Measurements from ENCODE around the gene WDR47. TPM values are rescaled to one million over a fixed set of nuclear protein-coding genes. Genes with fewer than 3 reads are reported as not detected.

The WDR47 gene
- total and polyA plus RNA-seq, 4 donors = 5.6 to 24.1 (median 15.3) TPM

DNA sequence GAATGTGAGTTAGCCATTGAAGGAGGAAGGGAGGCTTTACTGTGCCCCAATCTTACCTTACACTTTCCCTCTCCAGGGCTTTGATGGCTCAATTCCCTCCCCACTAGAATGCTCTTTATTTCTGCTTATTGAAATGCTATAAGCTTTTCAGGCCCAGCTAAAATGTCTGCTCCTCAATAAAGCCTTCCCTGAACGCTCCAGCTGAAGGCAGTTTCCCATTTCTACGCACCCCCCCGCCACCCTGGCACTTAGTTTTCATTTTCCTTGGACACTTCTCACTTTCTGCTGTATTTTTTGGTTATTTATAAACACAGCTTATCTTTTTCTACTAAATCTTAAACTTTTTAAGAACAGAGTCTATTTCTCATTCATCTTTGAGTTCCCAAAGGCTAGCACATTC, 41.6 kb upstream of the WDR47 start:
- no peaks in the 10 kb centered on the region for H3K27me3 ChIP-seq (ENCODE audit: control insufficient read depth in 1 of 2, insufficient read depth in 2 of 2, low read length in 1 of 2)
- intact Hi-C loops (cut with DNase I) = no loop called here
- H3K36me3 ChIP-seq (ENCODE audit: control insufficient read depth in 1 of 2, insufficient read depth in 2 of 2, low read length in 1 of 2) = no peaks in the 10 kb centered on the region
- DNase-seq = no peak
- H3K4me3 ChIP-seq (ENCODE audit: low read length in 2 of 2) = no peak overlapping the region
- ATAC-seq (ENCODE audit: low FRiP score) = no peak
- H3K4me1 ChIP-seq (ENCODE audit: control insufficient read depth in 1 of 2, insufficient read depth in 2 of 2, low read length in 2 of 2) = no peaks in the 10 kb centered on the region
- H3K9me3 ChIP-seq (ENCODE audit: control insufficient read depth, low read length) = no peaks in the 10 kb centered on the region
- 5 to 15% methylated on average over 3 of the region's 3 CpGs for WGBS, 2 donors
- peak overlapping the region in 1 of 2 donors; percentile 79 for H3K27ac ChIP-seq (ENCODE audit: low read depth in 1 of 2, low read length in 2 of 2)

DNA sequence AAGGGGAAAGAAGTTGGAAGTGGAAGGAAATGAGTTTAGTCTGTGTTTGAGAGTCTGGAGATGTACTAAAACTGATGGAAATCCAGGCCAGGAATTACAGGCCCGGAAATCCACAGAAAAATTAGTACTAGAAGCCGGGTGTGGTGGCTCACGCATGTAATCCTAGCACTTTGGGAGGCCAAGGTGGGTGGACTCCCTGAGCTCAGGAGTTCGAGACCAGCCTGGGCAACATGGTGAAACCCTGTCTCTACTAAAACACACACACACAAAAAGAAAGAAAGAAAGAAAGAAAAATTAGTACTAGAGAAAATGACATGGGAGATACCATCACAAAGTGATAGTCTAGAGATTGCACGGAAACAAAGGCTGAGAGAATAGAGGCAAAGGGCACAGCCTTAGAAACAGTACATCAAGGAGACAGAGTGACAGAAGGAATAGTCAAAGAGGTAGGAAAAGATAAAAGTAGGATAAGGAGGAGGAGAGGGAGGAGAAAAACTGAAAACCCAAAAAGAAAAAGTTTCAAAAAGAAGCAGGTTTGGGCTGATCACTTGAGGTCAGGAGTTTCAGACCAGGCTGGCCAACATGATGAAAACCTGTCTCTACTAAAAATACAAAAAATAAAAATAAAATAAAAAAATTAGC, 38.7 kb upstream of the WDR47 start:
- H3K27me3 ChIP-seq (ENCODE audit: control insufficient read depth in 1 of 2, insufficient read depth in 2 of 2, low read length in 1 of 2) = no peaks in the 10 kb centered on the region
- H3K9me3 ChIP-seq (ENCODE audit: control insufficient read depth, low read length) = no peaks in the 10 kb centered on the region
- H3K36me3 ChIP-seq (ENCODE audit: control insufficient read depth in 1 of 2, insufficient read depth in 2 of 2, low read length in 1 of 2) = no peaks in the 10 kb centered on the region
- intact Hi-C loops (cut with DNase I) = no loop called here
- 92 to 94% methylated on average over 5 of the region's 5 CpGs for WGBS, 2 donors
- H3K4me1 ChIP-seq (ENCODE audit: control insufficient read depth in 1 of 2, insufficient read depth in 2 of 2, low read length in 2 of 2) = no peaks in the 10 kb centered on the region
- peak overlapping the region in 1 of 2 donors; percentile 34 for H3K27ac ChIP-seq (ENCODE audit: low read depth in 1 of 2, low read length in 2 of 2)
- no peak overlapping the region for H3K4me3 ChIP-seq (ENCODE audit: low read length in 2 of 2)
- no peak for ATAC-seq (ENCODE audit: low FRiP score)
- no peak for DNase-seq

DNA sequence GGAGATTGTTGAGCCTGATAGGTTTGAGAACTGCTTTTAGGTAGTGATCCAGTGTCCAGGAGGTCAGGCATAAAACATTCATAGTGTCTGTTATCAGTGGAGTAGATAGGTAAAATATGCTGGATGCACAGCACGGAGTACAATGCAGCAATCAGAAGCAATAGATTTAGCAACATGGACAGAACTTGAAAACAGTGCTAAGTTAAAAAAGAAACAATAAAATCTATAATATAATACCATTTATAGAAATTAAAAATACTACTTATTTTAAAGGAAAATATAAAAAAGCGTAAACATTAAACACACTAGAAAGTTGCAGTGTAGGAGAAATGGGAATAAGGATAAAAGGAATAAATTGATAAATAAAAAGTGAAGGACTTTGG, 37.3 kb upstream of the WDR47 start:
- DNase-seq = no peak
- no peak for ATAC-seq (ENCODE audit: low FRiP score)
- H3K4me3 ChIP-seq (ENCODE audit: low read length in 2 of 2) = no peak overlapping the region

DNA sequence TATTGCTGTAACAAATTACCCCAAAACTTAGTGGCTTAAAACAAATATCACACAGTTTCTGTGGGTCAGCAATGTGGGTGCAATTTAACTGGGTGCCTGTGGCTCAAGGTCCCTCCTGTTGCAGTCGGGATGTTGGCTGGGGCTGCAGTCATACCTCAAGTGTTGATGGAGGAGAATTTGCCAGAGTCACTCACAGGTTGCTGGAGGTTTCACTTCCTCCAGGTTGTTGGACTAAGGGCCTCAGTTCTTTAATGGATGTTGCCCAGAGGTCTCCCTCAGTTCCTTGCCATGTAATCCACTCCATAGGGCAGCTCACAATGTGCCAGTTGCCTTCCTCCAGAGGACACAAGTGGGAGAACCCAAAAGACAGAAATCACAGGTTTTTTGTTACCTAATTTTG, 36.4 kb upstream of the WDR47 start:
- DNase-seq = no peak
- H3K4me3 ChIP-seq (ENCODE audit: low read length in 2 of 2) = no peak overlapping the region
- WGBS, 2 donors = 73 to 91% methylated on average over 1 of the region's 1 CpG
- no peak overlapping the region for H3K27ac ChIP-seq (ENCODE audit: low read depth in 1 of 2, low read length in 2 of 2)
- H3K9me3 ChIP-seq (ENCODE audit: control insufficient read depth, low read length) = no peaks in the 10 kb centered on the region
- H3K36me3 ChIP-seq (ENCODE audit: control insufficient read depth in 1 of 2, insufficient read depth in 2 of 2, low read length in 1 of 2) = no peaks in the 10 kb centered on the region
- H3K4me1 ChIP-seq (ENCODE audit: control insufficient read depth in 1 of 2, insufficient read depth in 2 of 2, low read length in 2 of 2) = no peaks in the 10 kb centered on the region
- ATAC-seq (ENCODE audit: low FRiP score) = no peak
- H3K27me3 ChIP-seq (ENCODE audit: control insufficient read depth in 1 of 2, insufficient read depth in 2 of 2, low read length in 1 of 2) = no peaks in the 10 kb centered on the region
- intact Hi-C loops (cut with DNase I) = loop anchor here in 1 of 2 donors (5.0 kb wide), 1 partner anchor 36 kb away; the partner anchor contains the start of gene WDR47

More for the DNA sequence above, 37.3 kb upstream of the WDR47 start:
- WGBS, 2 donors = 99% methylated on average over 2 of the region's 2 CpGs
- peak overlapping the region in 1 of 2 donors; percentile 19 for H3K27ac ChIP-seq (ENCODE audit: low read depth in 1 of 2, low read length in 2 of 2)
- H3K27me3 ChIP-seq (ENCODE audit: control insufficient read depth in 1 of 2, insufficient read depth in 2 of 2, low read length in 1 of 2) = no peaks in the 10 kb centered on the region
- no peaks in the 10 kb centered on the region for H3K9me3 ChIP-seq (ENCODE audit: control insufficient read depth, low read length)
- no peaks in the 10 kb centered on the region for H3K4me1 ChIP-seq (ENCODE audit: control insufficient read depth in 1 of 2, insufficient read depth in 2 of 2, low read length in 2 of 2)
- H3K36me3 ChIP-seq (ENCODE audit: control insufficient read depth in 1 of 2, insufficient read depth in 2 of 2, low read length in 1 of 2) = no peaks in the 10 kb centered on the region
- intact Hi-C loops (cut with DNase I) = loop anchor here in 1 of 2 donors (5.0 kb wide), 1 partner anchor 37 kb away; the partner anchor contains the start of gene WDR47

DNA sequence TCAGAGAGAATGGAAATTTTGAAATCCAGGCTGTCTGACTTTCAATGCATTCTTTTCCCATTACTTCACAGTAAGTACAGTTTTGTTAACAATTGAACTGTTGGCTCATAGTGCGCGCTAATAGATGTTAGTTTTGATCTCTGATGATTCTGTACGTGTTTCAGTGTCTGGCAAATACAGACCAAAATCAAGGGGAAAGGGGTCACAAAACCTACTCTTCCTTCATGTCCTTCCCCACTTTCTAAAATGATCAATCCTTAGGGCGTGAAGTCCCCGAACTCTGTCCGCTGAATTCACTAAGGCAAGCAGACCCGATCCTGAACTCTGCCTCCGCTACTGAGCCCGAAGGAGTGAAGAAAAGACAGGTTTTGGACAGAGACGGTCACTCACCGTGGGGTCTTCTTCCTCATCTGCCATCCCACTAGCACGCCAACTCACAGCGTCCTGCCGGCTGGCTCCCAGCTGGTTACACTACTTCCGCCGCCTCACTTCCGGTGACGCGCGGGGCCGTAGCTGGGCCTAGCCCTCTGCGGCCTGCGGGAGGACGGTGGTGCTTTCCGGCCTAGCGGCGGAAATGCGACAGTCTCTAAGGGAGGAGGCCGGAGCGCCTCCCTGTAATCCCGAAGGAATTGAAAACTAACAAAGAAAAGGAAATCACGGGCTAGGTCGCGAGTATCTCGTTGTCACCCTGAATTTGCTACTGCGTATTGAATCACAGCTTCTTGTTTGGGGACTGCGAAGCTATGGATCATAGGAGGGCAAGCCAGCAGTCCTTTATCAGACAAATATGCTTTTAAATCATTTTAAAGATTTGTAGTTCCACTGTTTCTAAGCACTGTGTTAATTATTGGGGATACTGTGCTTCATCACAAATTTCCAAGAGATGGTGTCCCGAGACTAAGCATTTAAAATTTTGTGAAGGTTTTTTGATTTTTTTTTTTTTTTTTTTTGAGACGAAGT, 33.9 kb upstream of the WDR47 start, which contains the start of gene TAF13:
TAF13 (minus strand) TSS at position 473 of the 960 bp plus-strand sequence; CDS start at position 417, 56 bp downstream.
- peak; percentile 97 to 98 for DNase-seq
- ATAC-seq (ENCODE audit: low FRiP score) = peak; percentile 100
- Histone ChIP-seq H3K4me3 (ENCODE audit: low read length in 2 of 2) (peak within 1 kb of the TSS; percentile 96 to 98), H3K9me3 (ENCODE audit: control insufficient read depth, low read length) (no peaks in the 10 kb centered on the region), H3K27ac (ENCODE audit: low read depth in 1 of 2, low read length in 2 of 2) (peak within 1 kb of the TSS; percentile 30 to 99), H3K4me1 (ENCODE audit: control insufficient read depth in 1 of 2, insufficient read depth in 2 of 2, low read length in 2 of 2) (no peaks in the 10 kb centered on the region), H3K27me3 (ENCODE audit: control insufficient read depth in 1 of 2, insufficient read depth in 2 of 2, low read length in 1 of 2) (no peaks in the 10 kb centered on the region), H3K36me3 (ENCODE audit: control insufficient read depth in 1 of 2, insufficient read depth in 2 of 2, low read length in 1 of 2) (no peaks in the 10 kb centered on the region)
- intact Hi-C loops (cut with DNase I) = loop anchor here in 1 of 2 donors (5.0 kb wide), 1 partner anchor 34 kb away; the partner anchor contains the start of gene WDR47
- WGBS, 2 donors = 5% methylated on average over 39 of the region's 39 CpGs

DNA sequence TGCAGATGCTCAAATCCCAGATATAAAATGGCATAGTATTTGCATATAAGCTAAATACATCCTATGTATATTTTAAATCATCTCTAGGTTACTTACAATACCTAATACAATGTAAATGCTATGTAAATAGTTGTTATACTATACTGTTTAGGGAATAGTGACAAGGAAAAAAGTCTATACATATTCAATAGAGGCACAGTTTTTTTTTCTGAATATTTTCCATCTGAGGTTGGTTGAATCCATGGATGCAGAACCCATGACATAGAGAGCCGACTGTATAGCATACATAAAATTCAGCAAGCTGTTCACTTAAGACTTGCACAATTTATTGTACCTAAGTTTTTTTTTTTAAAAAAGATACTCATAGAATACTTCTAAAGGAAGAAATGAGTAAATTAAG, 27.4 kb upstream of the WDR47 start:
- intact Hi-C loops (cut with DNase I) = no loop called here
- H3K4me3 ChIP-seq (ENCODE audit: low read length in 2 of 2) = no peak overlapping the region
- H3K27me3 ChIP-seq (ENCODE audit: control insufficient read depth in 1 of 2, insufficient read depth in 2 of 2, low read length in 1 of 2) = no peaks in the 10 kb centered on the region
- no peak for DNase-seq
- H3K9me3 ChIP-seq (ENCODE audit: control insufficient read depth, low read length) = no peaks in the 10 kb centered on the region
- H3K4me1 ChIP-seq (ENCODE audit: control insufficient read depth in 1 of 2, insufficient read depth in 2 of 2, low read length in 2 of 2) = no peaks in the 10 kb centered on the region
- WGBS, 2 donors = 71 to 77% methylated on average over 1 of the region's 1 CpG
- no peaks in the 10 kb centered on the region for H3K36me3 ChIP-seq (ENCODE audit: control insufficient read depth in 1 of 2, insufficient read depth in 2 of 2, low read length in 1 of 2)
- no peak overlapping the region for H3K27ac ChIP-seq (ENCODE audit: low read depth in 1 of 2, low read length in 2 of 2)
- ATAC-seq (ENCODE audit: low FRiP score) = no peak

DNA sequence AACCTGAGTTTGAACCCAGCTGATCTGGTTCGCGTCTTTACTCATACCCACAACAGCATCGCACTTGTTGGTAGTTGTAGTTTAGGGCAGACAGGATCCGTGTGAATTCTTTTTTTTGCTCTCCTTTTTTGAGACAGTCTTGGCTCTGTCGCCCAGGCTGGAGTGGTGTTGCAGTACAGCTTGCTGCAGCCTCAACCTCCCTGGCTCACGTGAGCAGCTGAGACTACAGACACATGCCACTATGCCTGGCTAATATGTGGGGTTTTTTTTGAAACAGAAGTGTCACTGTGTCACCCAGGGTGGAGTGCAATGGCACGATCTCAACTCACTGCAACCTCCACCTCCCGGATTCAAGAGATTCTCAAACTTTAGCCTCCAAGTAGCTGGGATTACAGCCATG, 26.0 kb upstream of the WDR47 start:
- no peak for ATAC-seq (ENCODE audit: low FRiP score)
- no peaks in the 10 kb centered on the region for H3K36me3 ChIP-seq (ENCODE audit: control insufficient read depth in 1 of 2, insufficient read depth in 2 of 2, low read length in 1 of 2)
- intact Hi-C loops (cut with DNase I) = no loop called here

DNA sequence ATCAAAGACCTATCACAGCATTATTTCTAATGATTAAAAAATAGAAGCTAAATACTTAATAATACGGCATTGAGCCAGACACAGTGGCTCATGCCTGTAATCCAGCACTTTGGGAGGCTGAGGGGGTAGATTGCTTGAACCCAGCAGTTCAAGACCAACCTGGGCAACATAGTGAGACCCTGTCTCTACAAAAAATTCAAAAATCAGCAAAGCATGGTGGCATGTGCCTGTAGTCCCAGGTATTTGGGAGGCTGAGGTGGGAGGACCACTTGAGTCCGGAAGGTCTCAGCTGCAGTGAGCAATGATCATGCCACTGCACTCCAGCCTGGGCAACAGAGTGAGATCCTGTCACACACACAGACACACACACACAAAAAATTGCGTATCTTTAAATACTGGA, 23.2 kb upstream of the WDR47 start:
- H3K36me3 ChIP-seq (ENCODE audit: control insufficient read depth in 1 of 2, insufficient read depth in 2 of 2, low read length in 1 of 2) = no peaks in the 10 kb centered on the region
- H3K4me3 ChIP-seq (ENCODE audit: low read length in 2 of 2) = no peak overlapping the region
- H3K27ac ChIP-seq (ENCODE audit: low read depth in 1 of 2, low read length in 2 of 2) = no peak overlapping the region
- DNase-seq = no peak
- no peaks in the 10 kb centered on the region for H3K4me1 ChIP-seq (ENCODE audit: control insufficient read depth in 1 of 2, insufficient read depth in 2 of 2, low read length in 2 of 2)
- 82 to 93% methylated on average over 3 of the region's 3 CpGs for WGBS, 2 donors
- intact Hi-C loops (cut with DNase I) = no loop called here
- H3K27me3 ChIP-seq (ENCODE audit: control insufficient read depth in 1 of 2, insufficient read depth in 2 of 2, low read length in 1 of 2) = no peaks in the 10 kb centered on the region
- no peaks in the 10 kb centered on the region for H3K9me3 ChIP-seq (ENCODE audit: control insufficient read depth, low read length)
- ATAC-seq (ENCODE audit: low FRiP score) = no peak

More for the DNA sequence above, 26.0 kb upstream of the WDR47 start:
- no peaks in the 10 kb centered on the region for H3K27me3 ChIP-seq (ENCODE audit: control insufficient read depth in 1 of 2, insufficient read depth in 2 of 2, low read length in 1 of 2)
- H3K4me3 ChIP-seq (ENCODE audit: low read length in 2 of 2) = no peak overlapping the region
- WGBS, 2 donors = 65 to 73% methylated on average over 8 of the region's 8 CpGs
- no peaks in the 10 kb centered on the region for H3K4me1 ChIP-seq (ENCODE audit: control insufficient read depth in 1 of 2, insufficient read depth in 2 of 2, low read length in 2 of 2)
- DNase-seq = no peak
- H3K9me3 ChIP-seq (ENCODE audit: control insufficient read depth, low read length) = no peaks in the 10 kb centered on the region
- no peak overlapping the region for H3K27ac ChIP-seq (ENCODE audit: low read depth in 1 of 2, low read length in 2 of 2)

Data from aorta (tissue), 5 donors.